H1 (cell line): ENCODE measurements around the gene MLLT11. TPM values are rescaled to one million over a fixed set of nuclear protein-coding genes. Genes with fewer than 3 reads are reported as not detected.
A peak's percentile ranks its signal among the peaks of the same experiment; 100 is the strongest.

Source experiments
- CTCF ChIA-PET: fragments of 300-600 bp; sonication (Branson Sonifier 250); formaldehyde crosslinking; loops from one replicate; lab custom pipeline; 2021; ENCODE audit not compliant: partially characterized antibody; lab: Charles Lee
- POLR2A ChIA-PET: fragments of 300-600 bp; sonication (Branson Sonifier 250); formaldehyde crosslinking; loops from one replicate; lab custom pipeline; 2021; ENCODE audit warnings: inconsistent platforms; ENCODE audit not compliant: partially characterized antibody; lab: Charles Lee
- DNase-seq, 2 experiments: peaks; one replicate each; pipeline versions ENCODE4 v3.0.0 to v3.0.0-alpha.2; 2010 to 2022; ENCODE audit warnings: low spot score in 2 of 2, low read depth in 1 of 2, mixed read lengths in 1 of 2
- FAIRE-seq: peaks from 2 replicates; lab custom pipeline; 2011; peaks lifted over from hg19 to GRCh38; lab: Jason Lieb, UNC
- H2AFZ ChIP-seq: 2 replicates; pipeline ENCODE4 v1.8.1; 2012; ENCODE audit warnings: low read length, inconsistent platforms
- H2AK5ac ChIP-seq: 2 replicates; pipeline ENCODE4 v1.6.1; 2013; ENCODE audit warnings: low read depth, low read length
- H2BK120ac ChIP-seq: replicated peaks from 2 replicates; pipeline ENCODE3; 2013; ENCODE audit warnings: low read depth, low read length, inconsistent platforms
- H2BK12ac ChIP-seq: 2 replicates; pipeline ENCODE4 v1.6.1; 2013; ENCODE audit warnings: low read depth, low read length
- H2BK15ac ChIP-seq: 2 replicates; pipeline ENCODE4 v1.6.1; 2013; ENCODE audit warnings: low read length
- H2BK20ac ChIP-seq: 2 replicates; pipeline ENCODE4 v1.6.1; 2013; ENCODE audit warnings: low read length
- H2BK5ac ChIP-seq: 2 replicates; pipeline ENCODE4 v1.6.1; 2013; ENCODE audit warnings: low read depth, low read length
- H3K14ac ChIP-seq: 2 replicates; pipeline ENCODE4 v1.6.1; 2013; ENCODE audit warnings: inconsistent platforms; ENCODE audit not compliant: insufficient read length
- H3K18ac ChIP-seq: 2 replicates; pipeline ENCODE4 v1.6.1; 2013; ENCODE audit warnings: low read length; ENCODE audit errors: extremely low read depth
- H3K23ac ChIP-seq: 2 replicates; pipeline ENCODE4 v1.6.1; 2013; ENCODE audit warnings: inconsistent platforms; ENCODE audit not compliant: insufficient read length
- H3K23me2 ChIP-seq: 2 replicates; pipeline ENCODE4 v1.6.1; 2013; ENCODE audit warnings: low read depth, low read length
- H3K27ac ChIP-seq: 2 replicates; pipeline ENCODE4 v1.6.1; 2011; ENCODE audit warnings: low read depth, low read length, inconsistent platforms
- H3K27me3 ChIP-seq, 4 experiments: replicated peaks in 1 of 4; 1 replicate in 1 of 4; 2 replicates in 3 of 4; pipeline versions ENCODE4 v1.6.1 to v1.8.1; 2011 to 2013; ENCODE audit warnings: low read length in 3 of 4, mild to moderate bottlenecking in 3 of 4, inconsistent platforms in 2 of 4, mixed read lengths in 2 of 4, moderate library complexity in 1 of 4; ENCODE audit not compliant: control insufficient read depth in 3 of 4, insufficient read depth in 3 of 4; ENCODE audit errors: extremely low read depth in 1 of 4
- H3K36me3 ChIP-seq, 4 experiments: 2 replicates each; pipeline versions ENCODE4 v1.6.1 to v1.8.1; 2011 to 2013; ENCODE audit warnings: mild to moderate bottlenecking in 4 of 4, low read length in 3 of 4, moderate library complexity in 2 of 4, control low read depth in 1 of 4, inconsistent platforms in 1 of 4; ENCODE audit not compliant: insufficient read depth in 4 of 4, control insufficient read depth in 2 of 4
- H3K4ac ChIP-seq: replicated peaks from 2 replicates; pipeline ENCODE3; 2013; ENCODE audit warnings: low read length, low read depth, mixed read lengths, inconsistent platforms; ENCODE audit not compliant: insufficient read length
- H3K4me1 ChIP-seq, 4 experiments: replicated peaks in 1 of 4; 1 replicate in 1 of 4; 2 replicates in 3 of 4; pipeline versions ENCODE4 v1.6.1 to v1.8.1; 2011 to 2013; ENCODE audit warnings: low read length in 3 of 4, inconsistent platforms in 2 of 4, mixed read lengths in 1 of 4; ENCODE audit not compliant: insufficient read depth in 4 of 4, control insufficient read depth in 3 of 4
- H3K4me2 ChIP-seq, 2 experiments: 2 replicates each; pipeline versions ENCODE4 v1.6.1 to v1.8.1; 2011 to 2013; ENCODE audit warnings: low read depth in 2 of 2, low read length in 2 of 2, control low read depth in 1 of 2, inconsistent platforms in 1 of 2, mild to moderate bottlenecking in 1 of 2; ENCODE audit not compliant: insufficient read depth in 1 of 2
- H3K4me3 ChIP-seq, 4 experiments: fragments of 200-600, 300-600 bp in 1 of 4; sonication (generic), shearing (Covaris generic), sonication (Bioruptor Twin) in 1 of 4; 2 replicates each; pipeline versions ENCODE4 v1.5.1 to v1.8.1; 2011 to 2016; ENCODE audit warnings: low read length in 4 of 4, low read depth in 3 of 4, control low read depth in 2 of 4, inconsistent platforms in 2 of 4, mild to moderate bottlenecking in 2 of 4, mixed read lengths in 1 of 4, moderate library complexity in 1 of 4; ENCODE audit not compliant: insufficient read depth in 2 of 4; ENCODE audit errors: extremely low read depth in 1 of 4
- H3K56ac ChIP-seq: replicated peaks from 2 replicates; pipeline ENCODE3; 2013; ENCODE audit warnings: low read depth, mild to moderate bottlenecking, mixed read lengths, low read length, inconsistent platforms; ENCODE audit not compliant: insufficient read length
- H3K79me1 ChIP-seq: 2 replicates; pipeline ENCODE4 v1.6.1; 2013; ENCODE audit warnings: low read depth, low read length, control low read depth
- H3K79me2 ChIP-seq, 2 experiments: 2 replicates each; pipeline versions ENCODE4 v1.6.1 to v1.8.1; 2012 to 2013; ENCODE audit warnings: low read length in 2 of 2, mild to moderate bottlenecking in 2 of 2, inconsistent platforms in 1 of 2; ENCODE audit not compliant: insufficient read depth in 2 of 2, control insufficient read depth in 1 of 2
- H3K9ac ChIP-seq, 4 experiments: replicated peaks in 1 of 4; 1 replicate in 1 of 4; 2 replicates in 3 of 4; pipeline versions ENCODE4 v1.6.1 to v1.8.1; 2011 to 2013; ENCODE audit warnings: low read depth in 3 of 4, low read length in 3 of 4, control low read depth in 2 of 4, mild to moderate bottlenecking in 2 of 4, moderate library complexity in 2 of 4, inconsistent platforms in 1 of 4; ENCODE audit errors: extremely low read depth in 1 of 4
- H3K9me3 ChIP-seq, 2 experiments: 2 replicates each; pipeline versions ENCODE4 v1.6.1 to v1.8.1; 2012 to 2013; ENCODE audit warnings: mild to moderate bottlenecking in 2 of 2, moderate library complexity in 2 of 2, control low read depth in 1 of 2, inconsistent platforms in 1 of 2, low read depth in 1 of 2, low read length in 1 of 2, mixed read lengths in 1 of 2; ENCODE audit not compliant: insufficient read depth in 2 of 2
- H4K20me1 ChIP-seq, 2 experiments: replicated peaks in 1 of 2; 2 replicates each; pipeline versions ENCODE3 to v1.8.1; 2011 to 2013; ENCODE audit warnings: inconsistent platforms in 2 of 2, low read length in 2 of 2, mild to moderate bottlenecking in 1 of 2; ENCODE audit not compliant: insufficient read depth in 2 of 2, control insufficient read depth in 1 of 2
- H4K5ac ChIP-seq: 2 replicates; pipeline ENCODE4 v1.6.1; 2013; ENCODE audit warnings: low read length, low read depth, mixed read lengths, inconsistent platforms; ENCODE audit not compliant: insufficient read length
- H4K8ac ChIP-seq: 2 replicates; pipeline ENCODE4 v1.8.0; 2013; ENCODE audit warnings: mild to moderate bottlenecking, moderate library complexity, low read length, inconsistent platforms; ENCODE audit not compliant: insufficient read depth; ENCODE audit errors: extremely low read depth
- H4K91ac ChIP-seq: replicated peaks from 2 replicates; pipeline ENCODE3; 2013; ENCODE audit warnings: low read length, mixed read lengths, inconsistent platforms; ENCODE audit not compliant: insufficient read length
- POLR2A ChIP-seq, 2 experiments: IDR thresholded peaks; 1 replicate in 1 of 2; 2 replicates in 1 of 2; pipeline ENCODE4 v1.6.1; 2011; ENCODE audit warnings: low read depth in 2 of 2, low read length in 2 of 2, mild to moderate bottlenecking in 2 of 2; ENCODE audit errors: control extremely low read depth in 1 of 2
- WGBS, 2 experiments: shearing (Covaris generic) in 1 of 2; methylation state at CpG; one replicate each; pipeline versions ENCODE4 v1.1.6 to v1.1.7; 2013 to 2015; ENCODE audit warnings: low lambda C conversion rate in 2 of 2, mixed read lengths in 2 of 2, inconsistent platforms in 1 of 2, low coverage in 1 of 2, missing lambda C conversion rate in 1 of 2; ENCODE audit not compliant: insufficient replicate concordance in 2 of 2, insufficient coverage in 1 of 2, insufficient read length in 1 of 2; ENCODE audit errors: extremely low coverage in 1 of 2, missing lambda C conversion rate in 1 of 2; 5-methylcytosine and 5-hydroxymethylcytosine counted together
- polyA plus RNA-seq, 7 experiments: library from polyadenylated mRNA; depleted of rRNA in 3 of 7; stranded (reverse) in 5 of 7; unstranded in 2 of 7; fragments of >200 nt in 5 of 7; fragments of 200-250 nt in 2 of 7; gene quantifications; 1 replicate in 5 of 7; 2 replicates in 1 of 7; 4 replicates in 1 of 7; pipeline versions ENCODE4 v1.2.1 to v1.2.3, GENCODE V29; 2011 to 2013; ENCODE audit warnings: missing spikeins in 2 of 7, mixed read lengths in 2 of 7
- total RNA-seq: library from RNA; stranded (reverse); fragmentation: NEBNext Ultra II Directional; extraction: Animal tissue kit (Norgen Biotek cat#: 25700); gene quantifications from 2 replicates; pipeline ENCODE4 v1.2.1, GENCODE V29; 2021
- TF ChIP-seq, protein P1 (sequence below), 3 experiments: IDR thresholded peaks; 1 replicate in 2 of 3; 2 replicates in 1 of 3; pipeline versions ENCODE4 v1.5.1 to v1.6.1; 2011; ENCODE audit warnings: low read length in 3 of 3, mild to moderate bottlenecking in 3 of 3, inconsistent platforms in 2 of 3, low read depth in 1 of 3, moderate library complexity in 1 of 3; ENCODE audit not compliant: insufficient read depth in 1 of 3; ENCODE audit errors: control extremely low read depth in 1 of 3

The MLLT11 gene
- total and polyA plus RNA-seq, 2 of the 8 experiments (the other 6 are each of a cell fraction or from before 2014, with no cell fraction given): 13.7 to 18.1 TPM

GRCh38 chr1:151072224-151072623 lies 12.0 kb downstream of the MLLT11 start:
- no peak overlapping the region for H2BK20ac ChIP-seq
- no peak overlapping the region for H3K27ac ChIP-seq

More at GRCh38 chr1:151072224-151072623, 12.0 kb downstream of the MLLT11 start:
- DNase-seq (no peak), FAIRE-seq (no peak)
- H3K23ac ChIP-seq: no peak overlapping the region
- H4K20me1 ChIP-seq: peaks cover 0 to 1% of the 10 kb centered on the region in 2 experiments
- H4K8ac ChIP-seq: no peak overlapping the region
- ChIA-PET CTCF (interaction anchor here (0.8 to 5.8 kb wide), 21 partner anchors 11 to 109 kb away, joined by 3 to 54 read pairs (median 5); partner anchors contain the start of genes CDC42SE1, MLLT11 and TNFAIP8L2), POLR2A (interaction anchor here (1.2 to 3.5 kb wide), 2 partner anchors 12 to 48 kb away, joined by 4 to 47 read pairs; partner anchors contain the start of genes CDC42SE1 and MLLT11)
- H2AFZ ChIP-seq: no peak overlapping the region
- no peak overlapping the region for H2BK120ac ChIP-seq
- no peak overlapping the region for H3K4ac ChIP-seq
- H3K9ac ChIP-seq: no peak overlapping the region
- H3K4me1 ChIP-seq: peaks cover 0 to 4% (median under 1%) of the 10 kb centered on the region in 4 experiments; a peak in 1 of 7 replicates
- H3K36me3 ChIP-seq: peaks cover 0 to 7% (median 0%) of the 10 kb centered on the region in 4 experiments; a peak in 5 of 8 replicates
- H3K79me1 ChIP-seq: no peaks in the 10 kb centered on the region
- no peak for TF ChIP-seq POLR2A (IDR thresholded peaks at IDR 0.05; ENCODE audit: control extremely low read depth in 1 of 2, low read depth in 2 of 2, low read length in 2 of 2)
- TF ChIP-seq, protein P1, sequence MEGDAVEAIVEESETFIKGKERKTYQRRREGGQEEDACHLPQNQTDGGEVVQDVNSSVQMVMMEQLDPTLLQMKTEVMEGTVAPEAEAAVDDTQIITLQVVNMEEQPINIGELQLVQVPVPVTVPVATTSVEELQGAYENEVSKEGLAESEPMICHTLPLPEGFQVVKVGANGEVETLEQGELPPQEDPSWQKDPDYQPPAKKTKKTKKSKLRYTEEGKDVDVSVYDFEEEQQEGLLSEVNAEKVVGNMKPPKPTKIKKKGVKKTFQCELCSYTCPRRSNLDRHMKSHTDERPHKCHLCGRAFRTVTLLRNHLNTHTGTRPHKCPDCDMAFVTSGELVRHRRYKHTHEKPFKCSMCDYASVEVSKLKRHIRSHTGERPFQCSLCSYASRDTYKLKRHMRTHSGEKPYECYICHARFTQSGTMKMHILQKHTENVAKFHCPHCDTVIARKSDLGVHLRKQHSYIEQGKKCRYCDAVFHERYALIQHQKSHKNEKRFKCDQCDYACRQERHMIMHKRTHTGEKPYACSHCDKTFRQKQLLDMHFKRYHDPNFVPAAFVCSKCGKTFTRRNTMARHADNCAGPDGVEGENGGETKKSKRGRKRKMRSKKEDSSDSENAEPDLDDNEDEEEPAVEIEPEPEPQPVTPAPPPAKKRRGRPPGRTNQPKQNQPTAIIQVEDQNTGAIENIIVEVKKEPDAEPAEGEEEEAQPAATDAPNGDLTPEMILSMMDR (IDR thresholded peaks at IDR 0.05; ENCODE audit: control extremely low read depth in 1 of 3, insufficient read depth in 1 of 3, low read depth in 1 of 3, low read length in 3 of 3): peak in 2 of 3 experiments; percentile 16 to 50; a peak in 3 of 4 replicates
- no peak overlapping the region for H2AK5ac ChIP-seq
- no peak overlapping the region for H2BK5ac ChIP-seq
- H3K23me2 ChIP-seq: peaks cover 5% of the 10 kb centered on the region; the same call in 1 of the 2 replicates
- H4K91ac ChIP-seq: no peak overlapping the region
- no peak overlapping the region for H3K4me2 ChIP-seq
- no peak overlapping the region for H3K4me3 ChIP-seq
- H3K14ac ChIP-seq: no peak overlapping the region
- H2BK12ac ChIP-seq: no peak overlapping the region
- 0 out of 4 replicates have a peak, but pooled peaks cover 0 to 6% of the 10 kb centered on the region in 2 experiments for H3K79me2 ChIP-seq
- WGBS, 2 experiments: 92% methylated on average over 13 of the region's 13 CpGs; no CpG with 5 or more reads in 1 of the 2 experiments
- H3K18ac ChIP-seq: no peak overlapping the region
- H3K27me3 ChIP-seq: no peaks in the 10 kb centered on the region
- no peaks in the 10 kb centered on the region for H3K9me3 ChIP-seq
- H4K5ac ChIP-seq: no peak overlapping the region
- no peak overlapping the region for H2BK15ac ChIP-seq
- no peak overlapping the region for H3K56ac ChIP-seq
